ENCODE results near the gene CLRN1. TPM values are rescaled to one million over a fixed set of nuclear protein-coding genes. Genes with fewer than 3 reads are reported as not detected.

The CLRN1 gene
- total and polyA plus RNA-seq, 2 of the 13 experiments (the other 11 are each of a cell fraction or from before 2014, with no cell fraction given): not detected

DNA sequence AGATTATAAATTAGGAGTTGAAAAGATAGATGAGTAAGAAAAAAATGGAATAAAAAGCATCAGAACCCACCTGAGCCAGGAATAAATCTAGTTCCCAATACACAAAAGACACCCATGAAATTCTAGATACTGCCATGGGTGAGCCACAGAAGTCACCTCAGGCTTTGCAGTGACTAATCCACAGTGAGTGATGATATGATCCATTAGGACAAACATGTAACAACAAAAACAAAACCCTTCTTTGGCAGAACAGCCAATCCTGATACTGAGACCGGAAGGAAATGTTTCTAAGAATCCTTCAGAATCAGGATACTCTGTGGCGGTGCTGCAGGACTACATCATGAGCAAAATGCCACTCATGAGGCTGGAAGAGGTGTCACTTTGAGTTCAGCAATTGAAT is 52.3 kb downstream of the CLRN1 start:
- Histone ChIP-seq H3K4me3 (replicated peaks in 1 of 3; ENCODE audit: insufficient read depth in 1 of 3, low read depth in 2 of 3, low read length in 3 of 3) (no peak overlapping the region), H3K79me2 (ENCODE audit: insufficient read depth, low read length) (no peaks in the 10 kb centered on the region), H4K20me1 (ENCODE audit: insufficient read depth, low read length) (no peaks in the 10 kb centered on the region), H3K4me1 (ENCODE audit: insufficient read depth, low read length) (no peaks in the 10 kb centered on the region), H2AFZ (ENCODE audit: low read length) (no peak overlapping the region), H3K27me3 (ENCODE audit: control insufficient read depth in 1 of 2, insufficient read depth in 2 of 2, low read length in 2 of 2) (peaks cover 0 to 17% of the 10 kb centered on the region in 2 experiments; a peak in 2 of 5 replicates), H3K36me3 (replicated peaks in 1 of 2; ENCODE audit: control insufficient read depth in 1 of 2, insufficient read depth in 2 of 2, low read length in 2 of 2) (no peaks in the 10 kb centered on the region), H3K4me2 (ENCODE audit: low read depth, low read length) (no peak overlapping the region), H3K27ac (ENCODE audit: extremely low read length, insufficient read depth, low read length) (no peak overlapping the region), H3K9ac (ENCODE audit: insufficient read depth, low read depth, low read length) (no peak overlapping the region), H3K9me3 (ENCODE audit: low read length) (no peaks in the 10 kb centered on the region)
- DNase-seq (ENCODE audit: low spot score) (no peak), ATAC-seq (no peak), FAIRE-seq (no peak)
- CTCF ChIA-PET (ENCODE audit: low intra/inter-chr PET ratio, low total read pairs): no interaction called here
- 39% methylated on average over 2 of the region's 2 CpGs for WGBS (ENCODE audit: low lambda C conversion rate)
- intact Hi-C loops (cut with micrococcal nuclease; ENCODE audit: unreplicated experiment) (loop anchor here (10.0 kb wide), 1 partner anchor 165 kb away; the partner anchor contains the start of gene MED12L), in situ Hi-C loops (cut with HindIII; ENCODE audit: extremely low pct_ligation_motif_present, low pct_unique_long_range_greater_than_20kb) (no loop called here)
- TF ChIP-seq ZNF484 (CRISPR knock-in tag; IDR thresholded peaks at IDR 0.05; ENCODE audit: borderline replicate concordance, low read depth): no peak
- TF ChIP-seq PHF8 (CRISPR knock-in tag; IDR thresholded peaks at IDR 0.05): no peak
- TF ChIP-seq MEIS2 (CRISPR knock-in tag; IDR thresholded peaks at IDR 0.05): no peak
- no peak for TF ChIP-seq JUND (CRISPR knock-in tag; IDR thresholded peaks at IDR 0.05)
- TF ChIP-seq ZMYM3 (CRISPR knock-in tag; IDR thresholded peaks at IDR 0.05): no peak
- no peak for TF ChIP-seq ZNF34 (CRISPR knock-in tag; IDR thresholded peaks at IDR 0.05; ENCODE audit: borderline replicate concordance)
- no peak for TF ChIP-seq ZBTB20 (CRISPR knock-in tag; IDR thresholded peaks at IDR 0.05; ENCODE audit: borderline replicate concordance, low read depth)
- TF ChIP-seq SALL2 (CRISPR knock-in tag; IDR thresholded peaks at IDR 0.05): no peak
- TF ChIP-seq, protein P1, sequence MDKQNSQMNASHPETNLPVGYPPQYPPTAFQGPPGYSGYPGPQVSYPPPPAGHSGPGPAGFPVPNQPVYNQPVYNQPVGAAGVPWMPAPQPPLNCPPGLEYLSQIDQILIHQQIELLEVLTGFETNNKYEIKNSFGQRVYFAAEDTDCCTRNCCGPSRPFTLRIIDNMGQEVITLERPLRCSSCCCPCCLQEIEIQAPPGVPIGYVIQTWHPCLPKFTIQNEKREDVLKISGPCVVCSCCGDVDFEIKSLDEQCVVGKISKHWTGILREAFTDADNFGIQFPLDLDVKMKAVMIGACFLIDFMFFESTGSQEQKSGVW (CRISPR knock-in tag; IDR thresholded peaks at IDR 0.05; ENCODE audit: borderline replicate concordance): no peak
- TF ChIP-seq, protein P2, sequence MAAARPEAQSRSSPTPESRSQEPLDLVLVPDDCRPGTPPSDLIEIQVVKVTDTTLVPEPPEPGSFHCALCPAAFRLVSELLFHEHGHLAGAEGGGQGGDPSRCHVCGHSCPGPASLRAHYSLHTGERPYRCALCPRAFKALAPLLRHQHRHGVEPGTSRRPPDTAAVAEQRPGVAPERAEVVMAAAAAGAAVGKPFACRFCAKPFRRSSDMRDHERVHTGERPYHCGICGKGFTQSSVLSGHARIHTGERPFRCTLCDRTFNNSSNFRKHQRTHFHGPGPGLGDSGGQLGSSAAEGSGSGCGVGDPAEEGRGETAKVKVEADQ (CRISPR knock-in tag; IDR thresholded peaks at IDR 0.05; ENCODE audit: borderline replicate concordance): no peak
- no peak for TF ChIP-seq CAMTA2 (CRISPR knock-in tag; IDR thresholded peaks at IDR 0.05; ENCODE audit: borderline replicate concordance)
- TF ChIP-seq, protein P3, sequence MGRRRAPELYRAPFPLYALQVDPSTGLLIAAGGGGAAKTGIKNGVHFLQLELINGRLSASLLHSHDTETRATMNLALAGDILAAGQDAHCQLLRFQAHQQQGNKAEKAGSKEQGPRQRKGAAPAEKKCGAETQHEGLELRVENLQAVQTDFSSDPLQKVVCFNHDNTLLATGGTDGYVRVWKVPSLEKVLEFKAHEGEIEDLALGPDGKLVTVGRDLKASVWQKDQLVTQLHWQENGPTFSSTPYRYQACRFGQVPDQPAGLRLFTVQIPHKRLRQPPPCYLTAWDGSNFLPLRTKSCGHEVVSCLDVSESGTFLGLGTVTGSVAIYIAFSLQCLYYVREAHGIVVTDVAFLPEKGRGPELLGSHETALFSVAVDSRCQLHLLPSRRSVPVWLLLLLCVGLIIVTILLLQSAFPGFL (CRISPR knock-in tag; IDR thresholded peaks at IDR 0.05): no peak
- no peak for TF ChIP-seq ZSCAN20 (CRISPR knock-in tag; IDR thresholded peaks at IDR 0.05; ENCODE audit: borderline replicate concordance)
- TF ChIP-seq ZBTB7B (CRISPR knock-in tag; IDR thresholded peaks at IDR 0.05): no peak
- TF ChIP-seq SYNCRIP (IDR thresholded peaks at IDR 0.05; ENCODE audit: insufficient read depth, low read depth, low read length): no peak
- TF ChIP-seq, protein P4, sequence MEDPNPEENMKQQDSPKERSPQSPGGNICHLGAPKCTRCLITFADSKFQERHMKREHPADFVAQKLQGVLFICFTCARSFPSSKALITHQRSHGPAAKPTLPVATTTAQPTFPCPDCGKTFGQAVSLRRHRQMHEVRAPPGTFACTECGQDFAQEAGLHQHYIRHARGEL (CRISPR knock-in tag; IDR thresholded peaks at IDR 0.05): no peak
- POLR2A ChIA-PET: no interaction called here
- BruUV-seq (replicated peaks): no TSS peak

All from HepG2 (cell line).